ENCODE results near the gene ATP6V1E1. TPM values are rescaled to one million over a fixed set of nuclear protein-coding genes. Genes with fewer than 3 reads are reported as not detected.

ATP6V1E1 gene
- polyA plus RNA-seq, 6 donors from 2014 or later, result 86.0 to 127 (median 107) TPM

DNA sequence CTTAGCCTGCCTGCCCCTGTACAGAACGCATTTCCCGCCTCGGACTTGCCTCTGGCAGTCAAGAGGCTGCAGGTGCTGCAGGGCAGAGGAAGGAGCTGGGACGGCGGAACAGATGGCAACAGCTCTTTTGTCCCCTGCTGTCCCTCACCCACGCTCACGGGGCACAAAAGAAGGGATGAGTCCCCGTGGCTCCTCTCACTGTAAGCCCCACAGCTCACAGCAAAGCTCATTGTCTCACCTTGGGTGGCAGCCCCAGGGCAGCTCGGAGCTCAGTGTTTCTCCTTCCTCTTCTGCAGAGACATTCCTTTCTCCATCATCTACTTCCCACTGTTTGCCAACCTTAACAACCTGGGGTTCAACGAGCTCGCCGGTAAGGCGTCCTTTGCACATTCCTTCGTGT is 40.9 kb downstream of the ATP6V1E1 start:
- ATAC-seq (ENCODE audit: low read depth in 2 of 2), result no peak
- DNase-seq, result no peak
- Mint-ChIP-seq H3K9me3 (no peaks in the 10 kb centered on the region), H3K27ac (no peak overlapping the region), H3K4me3 (no peak overlapping the region), H3K27me3 (no peaks in the 10 kb centered on the region), H3K4me1 (peaks cover 0 to 2% (median 0%) of the 10 kb centered on the region in 3 donors), H3K36me3 (peaks cover 9 to 23% of the 10 kb centered on the region in 2 donors)

DNA sequence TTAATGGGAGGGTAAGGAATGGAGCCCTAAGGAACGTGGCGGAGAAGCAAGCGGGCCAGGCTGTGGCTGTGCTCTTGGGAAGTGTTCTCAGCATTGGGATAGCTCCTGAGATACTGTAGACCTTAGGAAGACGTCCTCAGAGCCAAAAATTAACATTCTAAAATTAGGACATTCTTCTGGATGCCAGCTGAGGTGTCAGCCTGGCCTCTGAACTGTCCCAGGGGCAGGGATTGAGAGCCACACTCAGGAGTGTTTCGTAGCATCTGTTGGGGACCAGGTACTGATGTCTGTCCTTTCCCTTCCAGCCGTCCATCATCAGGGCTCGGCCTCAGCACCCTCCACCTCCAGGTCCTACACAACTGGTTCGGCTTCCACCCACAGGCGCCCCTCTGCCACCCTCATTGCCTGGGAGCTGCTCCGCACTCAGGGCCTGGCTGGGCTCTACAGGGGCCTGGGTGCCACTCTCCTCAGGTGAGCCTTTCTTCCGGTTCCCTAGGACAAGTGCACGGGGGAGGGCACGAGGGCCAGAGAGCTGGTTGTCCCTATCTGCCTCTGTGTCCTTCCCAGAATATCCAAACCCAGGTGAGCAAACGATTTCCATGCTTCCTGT is 41.6 kb downstream of the ATP6V1E1 start:
- no peak overlapping the region for H3K4me3 Mint-ChIP-seq
- no peaks in the 10 kb centered on the region for H3K9me3 Mint-ChIP-seq
- ATAC-seq (ENCODE audit: low read depth in 2 of 2) (no peak), DNase-seq (no peak)
- no peaks in the 10 kb centered on the region for H3K4me1 Mint-ChIP-seq
- H3K27me3 Mint-ChIP-seq, result peaks cover 0 to under 1% (median 0%) of the 10 kb centered on the region in 3 donors
- H3K36me3 Mint-ChIP-seq, result peaks cover 2 to 16% of the 10 kb centered on the region in 2 donors
- H3K27ac Mint-ChIP-seq, result peak overlapping the region in 1 of 6 donors; percentile 83

- DNase-seq, result no peak
- H3K4me3 Mint-ChIP-seq, result peak overlapping the region in 1 of 8 donors; percentile 42
- no peaks in the 10 kb centered on the region for H3K36me3 Mint-ChIP-seq
- H3K27ac Mint-ChIP-seq, result no peak overlapping the region
- no peak for ATAC-seq (ENCODE audit: low read depth in 2 of 2)
- H3K9me3 Mint-ChIP-seq, result no peaks in the 10 kb centered on the region
- H3K27me3 Mint-ChIP-seq, result peaks cover 0 to 14% (median 6%) of the 10 kb centered on the region in 3 donors
- no peaks in the 10 kb centered on the region for H3K4me1 Mint-ChIP-seq
Observed at GRCh38 chr22:17583151-17583550, 45.4 kb downstream of the ATP6V1E1 start.

GRCh38 chr22:17581631-17582030 is 46.9 kb downstream of the ATP6V1E1 start:
- Mint-ChIP-seq H3K9me3 (no peaks in the 10 kb centered on the region), H3K4me3 (no peak overlapping the region), H3K36me3 (no peaks in the 10 kb centered on the region), H3K4me1 (no peaks in the 10 kb centered on the region), H3K27me3 (peaks cover 0 to 14% (median 6%) of the 10 kb centered on the region in 3 donors), H3K27ac (no peak overlapping the region)
- DNase-seq, result no peak
- no peak for ATAC-seq (ENCODE audit: low read depth in 2 of 2)

GRCh38 chr22:17581056-17581455 is 47.5 kb downstream of the ATP6V1E1 start:
- Mint-ChIP-seq H3K4me1 (no peaks in the 10 kb centered on the region), H3K36me3 (no peaks in the 10 kb centered on the region), H3K27me3 (peaks cover 0 to 14% (median 6%) of the 10 kb centered on the region in 3 donors), H3K4me3 (no peak overlapping the region), H3K27ac (no peak overlapping the region), H3K9me3 (no peaks in the 10 kb centered on the region)
- DNase-seq (no peak), ATAC-seq (ENCODE audit: low read depth in 2 of 2) (no peak)

GRCh38 chr22:17580441-17581031 is 48.0 kb downstream of the ATP6V1E1 start:
- Mint-ChIP-seq H3K4me3 (no peak overlapping the region), H3K27ac (no peak overlapping the region), H3K9me3 (no peaks in the 10 kb centered on the region), H3K36me3 (no peaks in the 10 kb centered on the region), H3K27me3 (peaks cover 0 to 14% (median 6%) of the 10 kb centered on the region in 3 donors), H3K4me1 (no peaks in the 10 kb centered on the region)
- ATAC-seq (ENCODE audit: low read depth in 2 of 2) (no peak), DNase-seq (no peak)

GRCh38 chr22:17579535-17579981 is 49.0 kb downstream of the ATP6V1E1 start:
- H3K4me3 Mint-ChIP-seq, result no peak overlapping the region
- DNase-seq (no peak), ATAC-seq (ENCODE audit: low read depth in 2 of 2) (no peak)
- H3K4me1 Mint-ChIP-seq, result no peaks in the 10 kb centered on the region
- no peak overlapping the region for H3K27ac Mint-ChIP-seq
- H3K9me3 Mint-ChIP-seq, result no peaks in the 10 kb centered on the region
- H3K27me3 Mint-ChIP-seq, result peaks cover 0 to 14% (median 6%) of the 10 kb centered on the region in 3 donors
- no peaks in the 10 kb centered on the region for H3K36me3 Mint-ChIP-seq

- Mint-ChIP-seq H3K4me3 (no peak overlapping the region), H3K36me3 (no peaks in the 10 kb centered on the region), H3K9me3 (no peaks in the 10 kb centered on the region), H3K27me3 (peaks cover 6 to 14% (median 7%) of the 10 kb centered on the region in 3 donors), H3K27ac (no peak overlapping the region), H3K4me1 (no peaks in the 10 kb centered on the region)
- no peak for ATAC-seq (ENCODE audit: low read depth in 2 of 2)
- no peak for DNase-seq
Observed at GRCh38 chr22:17578136-17578754, 50.3 kb downstream of the ATP6V1E1 start.

GRCh38 chr22:17576470-17576869 is 52.1 kb downstream of the ATP6V1E1 start:
- no peaks in the 10 kb centered on the region for H3K4me1 Mint-ChIP-seq
- H3K4me3 Mint-ChIP-seq, result no peak overlapping the region
- H3K36me3 Mint-ChIP-seq, result no peaks in the 10 kb centered on the region
- H3K27me3 Mint-ChIP-seq, result peaks cover 6 to 9% (median 9%) of the 10 kb centered on the region in 3 donors
- H3K27ac Mint-ChIP-seq, result no peak overlapping the region
- no peak for ATAC-seq (ENCODE audit: low read depth in 2 of 2)
- no peak for DNase-seq
- H3K9me3 Mint-ChIP-seq, result no peaks in the 10 kb centered on the region

DNA sequence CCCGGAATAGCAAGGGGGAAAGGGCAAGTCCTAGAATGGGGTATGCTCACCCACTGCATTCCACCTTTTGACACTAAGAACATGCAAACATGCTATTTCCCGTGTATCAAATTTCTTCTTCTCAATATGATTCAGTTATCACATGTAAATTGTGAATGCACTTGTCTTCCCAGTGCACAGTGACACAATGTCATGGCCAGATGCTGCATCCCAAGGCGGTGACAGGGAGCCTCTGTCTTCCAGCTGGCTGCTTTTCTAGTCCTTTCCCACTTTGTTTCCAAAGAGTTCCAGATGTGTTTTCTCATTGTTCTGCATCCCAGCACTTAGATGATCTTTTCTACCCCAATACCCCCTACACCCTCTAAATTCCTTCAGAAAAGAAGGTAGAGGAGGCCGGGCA is 52.9 kb downstream of the ATP6V1E1 start:
- ATAC-seq (ENCODE audit: low read depth in 2 of 2), result no peak
- Mint-ChIP-seq H3K4me3 (peak overlapping the region in 1 of 8 donors; percentile 7), H3K9me3 (no peaks in the 10 kb centered on the region), H3K4me1 (no peaks in the 10 kb centered on the region), H3K27ac (peak overlapping the region in 1 of 6 donors; percentile 25), H3K27me3 (peaks cover 10 to 15% (median 14%) of the 10 kb centered on the region in 3 donors), H3K36me3 (no peaks in the 10 kb centered on the region)
- no peak for DNase-seq

GRCh38 chr22:17575151-17575550 is 53.4 kb downstream of the ATP6V1E1 start:
- Mint-ChIP-seq H3K9me3 (no peaks in the 10 kb centered on the region), H3K4me3 (no peak overlapping the region), H3K27me3 (peaks cover 8 to 21% (median 17%) of the 10 kb centered on the region in 3 donors), H3K27ac (no peak overlapping the region), H3K4me1 (no peaks in the 10 kb centered on the region), H3K36me3 (no peaks in the 10 kb centered on the region)
- no peak for ATAC-seq (ENCODE audit: low read depth in 2 of 2)
- DNase-seq, result no peak

- ATAC-seq (ENCODE audit: low read depth in 2 of 2) (no peak), DNase-seq (no peak)
- H3K36me3 Mint-ChIP-seq, result no peaks in the 10 kb centered on the region
- H3K27ac Mint-ChIP-seq, result no peak overlapping the region
- peaks cover 4 to 27% (median 22%) of the 10 kb centered on the region in 3 donors for H3K27me3 Mint-ChIP-seq
- no peaks in the 10 kb centered on the region for H3K4me1 Mint-ChIP-seq
- H3K9me3 Mint-ChIP-seq, result no peaks in the 10 kb centered on the region
- H3K4me3 Mint-ChIP-seq, result peak overlapping the region in 1 of 8 donors; percentile 61
Observed at GRCh38 chr22:17570851-17571631, 57.5 kb downstream of the ATP6V1E1 start.

- Mint-ChIP-seq H3K9me3 (no peaks in the 10 kb centered on the region), H3K36me3 (no peaks in the 10 kb centered on the region), H3K27me3 (peaks cover 4 to 30% (median 26%) of the 10 kb centered on the region in 3 donors), H3K27ac (no peak overlapping the region), H3K4me3 (no peak overlapping the region), H3K4me1 (no peaks in the 10 kb centered on the region)
- no peak for ATAC-seq (ENCODE audit: low read depth in 2 of 2)
- DNase-seq, result no peak
Observed at GRCh38 chr22:17569971-17570511, 58.5 kb downstream of the ATP6V1E1 start.
